Thyroid gland (tissue), 4 donors: ENCODE data around the gene EXD1.

Source experiments
- CTCF ChIP-seq, 6 experiments: fragments of 200-600 bp in 3 of 6; fragments of 450-650 bp in 3 of 6; sonication (generic) in 3 of 6; IDR thresholded peaks; one replicate each; pipeline ENCODE4 v1.5.1; 2016 to 2019; ENCODE audit warnings: antibody characterized with exemption in 6 of 6, mild to moderate bottlenecking in 2 of 6, inconsistent platforms in 1 of 6, moderate library complexity in 1 of 6
- POLR2A ChIP-seq, 2 donors: fragments of 450-650 bp; IDR thresholded peaks; one replicate each; pipeline ENCODE4 v1.6.1; 2017; ENCODE audit warnings: antibody characterized with exemption in 2 of 2, mild to moderate bottlenecking in 2 of 2, moderate library complexity in 1 of 2

- TF ChIP-seq POLR2A (IDR thresholded peaks at IDR 0.05) (no peak), CTCF (IDR thresholded peaks at IDR 0.05) (no peak)
Observed at GRCh38 chr15:41254560-41254959, 24.0 kb upstream of the EXD1 start.
